Lung microvascular endothelial cell (primary cell): ENCODE data around the gene C16orf92. TPM values are rescaled to one million over a fixed set of nuclear protein-coding genes. Genes with fewer than 3 reads are reported as not detected.
A peak's percentile ranks its signal among the peaks of the same experiment; 100 is the strongest.

ENCODE experiments used
- DNase-seq, 2 donors: peaks; one replicate each; pipeline versions ENCODE4 v3.0.0 to v3.0.0-alpha.2; 2010; ENCODE audit warnings: low read depth in 2 of 2
- total RNA-seq: library from RNA; depleted of rRNA; stranded (reverse); fragments of >200 nt; gene quantifications from 2 replicates; pipeline ENCODE4 v1.2.1, GENCODE V29; 2014

C16orf92 gene
- total RNA-seq, 1 donor from 2014 or later: not detected

DNA sequence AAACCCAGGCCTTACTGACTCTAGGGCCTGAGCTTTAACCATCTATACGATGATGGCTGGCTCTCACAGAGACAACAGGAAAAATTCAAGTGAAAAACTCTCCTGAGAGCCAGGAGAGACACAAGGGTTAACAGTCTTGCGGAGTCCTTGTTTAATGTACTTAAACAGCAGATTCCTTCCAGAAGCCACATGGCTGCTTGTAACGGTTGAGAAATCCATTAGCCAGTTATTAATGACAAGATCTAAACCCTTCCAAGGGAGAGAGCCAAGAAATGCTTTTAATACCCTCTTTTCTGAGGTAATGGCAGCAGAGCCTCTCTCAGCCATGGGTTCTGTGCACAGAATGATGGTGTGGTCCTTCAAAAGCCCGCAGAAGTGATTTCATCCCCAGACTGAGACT is 37.3 kb downstream of the C16orf92 start:
- DNase-seq: no peak

DNA sequence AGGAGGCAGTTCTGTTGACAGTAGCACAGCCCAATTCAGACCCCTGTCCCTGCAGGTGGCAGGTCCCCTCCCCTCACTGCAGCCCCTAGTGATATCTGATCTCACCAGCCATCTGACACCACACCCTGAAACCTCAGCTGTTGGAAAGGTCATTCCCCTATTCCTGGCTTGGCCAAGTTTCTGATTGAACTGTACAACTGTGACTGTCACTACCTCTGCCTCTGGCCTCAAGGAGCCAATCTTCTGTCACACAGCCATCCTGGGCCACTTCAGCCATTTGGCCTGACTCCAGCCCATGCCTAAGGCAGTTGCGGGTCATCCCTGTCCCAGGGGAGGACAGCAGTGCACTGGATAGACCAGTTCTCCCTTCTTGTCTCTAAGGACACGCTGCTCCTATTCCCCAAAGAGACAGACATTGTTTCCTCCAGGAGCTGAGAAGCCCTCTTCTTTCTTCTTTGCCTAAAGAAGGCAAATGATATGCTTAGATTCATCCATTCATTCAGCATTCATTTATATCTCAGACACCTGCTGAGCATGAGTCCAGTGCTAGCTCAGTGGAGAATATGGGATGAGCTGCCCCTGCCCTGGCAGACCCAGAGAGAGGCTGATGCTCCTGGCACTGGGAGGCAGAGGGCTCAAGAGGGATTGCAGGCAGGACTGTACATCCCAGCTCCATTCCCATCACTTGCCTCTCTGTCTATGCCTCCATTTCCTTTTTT is 38.0 kb downstream of the C16orf92 start:
- DNase-seq: no peak

DNA sequence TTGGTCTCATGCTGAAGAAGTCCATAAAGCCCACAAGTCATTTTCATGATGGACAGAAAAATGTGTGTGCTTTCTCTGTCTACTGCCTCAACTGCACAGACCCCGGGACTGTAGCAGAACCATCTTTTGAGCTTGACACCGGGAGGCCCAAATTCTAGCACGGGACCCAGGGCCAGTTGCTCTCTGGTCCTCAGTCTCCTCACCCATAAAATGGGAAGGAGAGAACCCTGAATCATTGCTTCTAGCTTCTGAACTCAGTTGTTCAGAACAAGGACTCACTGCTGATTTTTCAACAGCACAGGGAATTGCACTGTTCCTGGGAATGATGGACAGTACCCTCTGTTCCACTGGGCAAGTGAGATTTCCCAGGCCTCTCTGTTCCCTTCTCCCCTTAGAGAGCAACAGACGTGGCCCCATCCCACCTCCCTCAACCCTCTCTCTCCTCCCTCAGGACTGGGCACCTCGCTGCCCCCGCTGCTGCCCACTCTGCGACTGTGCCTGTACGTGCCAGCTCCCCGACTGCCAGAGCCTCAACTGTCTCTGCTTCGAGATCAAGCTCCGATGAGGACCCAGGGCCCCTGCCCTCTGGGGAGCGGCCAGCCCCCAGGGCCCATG is 40.4 kb downstream of the C16orf92 start:
- DNase-seq: no peak

DNA sequence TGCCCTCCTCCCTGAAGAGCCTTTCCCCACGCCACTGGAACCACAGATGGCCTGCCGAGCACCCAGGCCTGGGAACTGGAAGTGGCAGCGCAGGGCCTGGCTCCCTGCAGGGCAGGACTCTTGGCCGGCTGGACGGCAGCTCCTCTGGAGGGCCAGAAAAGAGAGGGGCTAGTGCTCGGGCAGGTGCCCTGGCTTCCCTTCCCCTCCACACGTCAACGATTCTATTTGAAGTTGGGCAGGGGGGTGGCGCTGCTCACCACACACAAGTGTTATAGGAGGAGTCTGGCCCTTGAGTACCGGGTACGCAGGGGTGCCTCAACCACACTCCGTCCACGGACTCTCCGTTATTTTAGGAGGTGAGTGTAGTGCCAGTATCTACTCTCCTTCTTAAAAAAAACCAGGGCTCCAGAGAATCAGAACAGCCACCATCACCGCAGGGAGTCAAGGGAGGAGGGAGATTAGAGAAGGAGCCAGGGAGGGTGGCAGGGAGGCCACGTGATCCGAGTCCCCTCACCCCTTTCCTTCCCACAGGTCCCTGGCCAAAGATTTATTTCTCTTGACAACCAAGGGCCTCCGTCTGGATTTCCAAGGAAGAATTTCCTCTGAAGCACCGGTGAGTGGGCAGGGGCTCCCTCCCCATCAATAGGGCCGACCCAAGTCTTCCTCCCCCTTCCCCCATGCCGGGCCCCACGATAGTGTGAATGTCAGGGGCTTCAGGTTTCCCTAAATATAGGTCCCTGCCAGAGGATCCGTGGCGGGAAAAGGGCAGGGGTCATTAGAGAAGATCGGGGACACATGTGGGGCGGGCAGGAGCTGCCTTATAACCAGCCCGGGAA is 41.1 kb downstream of the C16orf92 start:
- DNase-seq: peak; percentile 52 to 55

DNA sequence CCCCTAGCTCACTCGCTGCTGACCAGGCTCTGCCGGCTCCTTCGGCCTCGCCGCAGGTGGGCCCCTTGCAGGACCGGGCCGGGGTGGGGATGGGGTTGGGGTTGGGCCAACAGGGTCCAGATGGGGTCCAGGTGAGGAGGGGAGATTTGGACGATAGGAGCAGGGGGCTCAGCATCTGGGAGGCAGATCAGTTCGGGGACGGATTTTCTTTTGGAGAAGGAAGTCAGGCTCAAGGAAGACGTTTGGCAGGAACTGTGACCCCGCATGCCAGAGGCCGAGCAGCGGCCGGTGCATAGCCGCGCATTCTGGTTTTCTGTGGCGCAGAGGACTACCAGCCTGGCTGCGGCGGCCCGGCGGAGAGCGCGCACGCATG is 41.7 kb downstream of the C16orf92 start:
- no peak for DNase-seq

DNA sequence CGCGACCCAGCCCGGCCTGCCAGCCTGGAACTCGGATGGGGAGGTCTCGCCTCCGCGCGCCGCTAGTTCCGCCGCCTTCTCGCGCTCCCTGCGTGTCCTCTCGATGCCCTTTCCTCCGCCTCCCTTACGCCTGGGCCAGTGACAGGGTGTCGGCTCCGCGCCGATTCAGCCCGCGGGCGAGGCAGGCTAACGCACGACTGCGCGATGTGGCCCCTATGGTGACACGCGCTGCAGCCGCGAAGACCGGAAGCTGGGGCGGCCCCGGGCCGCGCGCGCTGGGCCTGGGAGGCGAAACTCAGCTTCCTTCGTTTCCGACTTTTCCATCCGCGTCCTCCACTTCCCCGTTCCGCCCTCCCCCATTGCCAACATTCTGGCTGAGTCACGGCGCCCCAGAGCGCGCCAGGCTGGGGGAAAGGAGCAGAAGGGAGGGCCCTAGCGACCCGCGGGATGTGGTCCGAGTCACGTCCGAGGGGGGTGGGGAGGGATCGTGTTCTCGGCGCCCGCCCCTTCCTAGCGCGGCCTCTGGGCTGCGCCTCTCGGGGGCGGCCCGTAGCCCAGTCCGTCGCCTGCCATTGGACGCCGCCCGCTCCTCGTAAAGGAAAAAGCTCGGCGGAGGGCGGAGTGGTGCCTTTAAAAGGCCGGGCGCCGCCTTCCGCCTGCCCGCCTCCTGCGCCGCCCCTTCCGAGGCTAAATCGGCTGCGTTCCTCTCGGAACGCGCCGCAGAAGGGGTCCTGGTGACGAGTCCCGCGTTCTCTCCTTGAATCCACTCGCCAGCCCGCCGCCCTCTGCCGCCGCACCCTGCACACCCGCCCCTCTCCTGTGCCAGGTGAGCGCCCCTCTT is 42.3 kb downstream of the C16orf92 start, which contains the start of gene ALDOA:
ALDOA (plus strand) TSS at position 659 of the 841 bp plus-strand sequence. CDS start 1,138 bp downstream, outside the sequence.
- peak; percentile 99 for DNase-seq

GRCh38 chr16:30065943-30066760 is 43.2 kb downstream of the C16orf92 start:
- peak; percentile 65 to 72 for DNase-seq

- peak in 1 of 2 donors; percentile 29 for DNase-seq
These were observed 44.0 kb downstream of the C16orf92 start for GRCh38 chr16:30066761-30067583.

GRCh38 chr16:30067584-30067916 is 44.6 kb downstream of the C16orf92 start:
- no peak for DNase-seq

DNA sequence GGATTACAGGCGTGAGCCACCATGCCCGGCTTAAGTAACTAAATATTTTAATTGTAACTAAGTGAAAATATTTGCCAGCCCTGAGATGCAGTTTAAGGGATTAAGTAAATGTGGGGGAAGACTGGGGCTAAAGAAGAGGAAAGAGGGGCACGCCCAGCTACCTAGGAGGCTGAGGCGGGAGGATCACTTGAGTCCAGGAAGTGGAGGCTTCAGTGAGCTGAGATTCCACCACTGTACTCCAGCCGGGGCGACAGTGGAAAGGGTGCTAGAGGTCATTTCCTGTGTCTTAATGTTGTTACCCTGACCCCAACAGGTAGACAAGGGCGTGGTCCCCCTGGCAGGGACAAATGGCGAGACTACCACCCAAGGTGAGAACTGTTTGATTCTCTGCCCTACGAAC is 45.3 kb downstream of the C16orf92 start:
- DNase-seq: no peak

DNA sequence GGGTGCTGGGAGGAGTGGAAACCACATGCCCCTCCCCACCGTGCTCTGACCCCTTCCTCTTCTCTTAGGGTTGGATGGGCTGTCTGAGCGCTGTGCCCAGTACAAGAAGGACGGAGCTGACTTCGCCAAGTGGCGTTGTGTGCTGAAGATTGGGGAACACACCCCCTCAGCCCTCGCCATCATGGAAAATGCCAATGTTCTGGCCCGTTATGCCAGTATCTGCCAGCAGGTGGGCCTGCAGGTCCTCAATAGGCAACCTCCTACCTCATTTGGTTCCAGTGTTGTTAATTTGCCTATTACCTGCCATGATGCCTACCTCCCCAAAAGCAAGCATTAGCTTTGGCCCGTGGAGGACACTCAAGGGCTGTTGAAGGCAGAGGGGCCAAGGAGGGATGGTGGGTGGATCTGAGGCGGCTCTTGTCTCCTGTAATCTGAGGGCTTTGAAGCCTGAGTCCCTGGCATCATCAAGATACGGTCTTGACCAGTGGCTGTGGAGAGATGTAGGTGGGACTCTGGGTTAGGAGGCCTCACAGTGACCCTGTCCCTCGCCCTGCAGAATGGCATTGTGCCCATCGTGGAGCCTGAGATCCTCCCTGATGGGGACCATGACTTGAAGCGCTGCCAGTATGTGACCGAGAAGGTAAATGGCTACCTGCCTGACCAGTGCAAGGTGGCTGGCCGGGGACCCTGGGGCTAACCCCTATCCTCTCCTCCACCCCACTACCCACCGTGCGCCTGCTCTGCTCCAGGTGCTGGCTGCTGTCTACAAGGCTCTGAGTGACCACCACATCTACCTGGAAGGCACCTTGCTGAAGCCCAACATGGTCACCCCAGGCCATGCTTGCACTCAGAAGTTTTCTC is 46.0 kb downstream of the C16orf92 start:
- DNase-seq: peak; percentile 43 to 66

DNA sequence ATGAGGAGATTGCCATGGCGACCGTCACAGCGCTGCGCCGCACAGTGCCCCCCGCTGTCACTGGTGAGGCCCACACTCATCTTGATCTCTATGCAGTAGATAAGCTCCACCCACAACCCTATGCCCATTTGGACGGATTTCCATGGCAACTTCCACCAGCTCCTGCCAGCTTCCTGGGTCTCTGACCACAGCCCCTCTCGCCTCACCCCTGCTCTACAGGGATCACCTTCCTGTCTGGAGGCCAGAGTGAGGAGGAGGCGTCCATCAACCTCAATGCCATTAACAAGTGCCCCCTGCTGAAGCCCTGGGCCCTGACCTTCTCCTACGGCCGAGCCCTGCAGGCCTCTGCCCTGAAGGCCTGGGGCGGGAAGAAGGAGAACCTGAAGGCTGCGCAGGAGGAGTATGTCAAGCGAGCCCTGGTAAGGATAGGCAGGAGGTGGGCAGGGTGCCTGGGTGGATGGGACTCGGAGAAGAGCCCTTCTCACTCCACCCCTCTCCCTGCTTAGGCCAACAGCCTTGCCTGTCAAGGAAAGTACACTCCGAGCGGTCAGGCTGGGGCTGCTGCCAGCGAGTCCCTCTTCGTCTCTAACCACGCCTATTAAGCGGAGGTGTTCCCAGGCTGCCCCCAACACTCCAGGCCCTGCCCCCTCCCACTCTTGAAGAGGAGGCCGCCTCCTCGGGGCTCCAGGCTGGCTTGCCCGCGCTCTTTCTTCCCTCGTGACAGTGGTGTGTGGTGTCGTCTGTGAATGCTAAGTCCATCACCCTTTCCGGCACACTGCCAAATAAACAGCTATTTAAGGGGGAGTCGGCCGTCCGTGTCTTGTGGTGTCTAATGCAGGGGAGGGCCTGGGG is 46.8 kb downstream of the C16orf92 start:
- no peak for DNase-seq

GRCh38 chr16:30070490-30070889 is 47.5 kb downstream of the C16orf92 start:
- no peak for DNase-seq

Other genes starting within 250 kb of the C16orf92 start
- not detected in 2 replicates for gene ZG16, start 244.9 kb upstream of the C16orf92 start, total RNA-seq
- 13.5 and 30.5 TPM in 2 replicates for gene KIF22, start 232.4 kb upstream of the C16orf92 start, total RNA-seq
- gene MAZ, start 216.7 kb upstream of the C16orf92 start, total RNA-seq: 109 and 125 TPM in 2 replicates
- under 0.01 and 0.22 TPM in 2 replicates for gene PRRT2, start 211.0 kb upstream of the C16orf92 start, total RNA-seq
- gene PAGR1, start 207.0 kb upstream of the C16orf92 start, total RNA-seq: 11.1 and 16.3 TPM in 2 replicates
- 122 and 182 TPM in 2 replicates for gene MVP, start 202.7 kb upstream of the C16orf92 start, total RNA-seq
- gene CDIPT, start 160.0 kb upstream of the C16orf92 start, total RNA-seq: 50.1 and 86.3 TPM in 2 replicates
- 0.44 and 0.99 TPM in 2 replicates for gene SEZ6L2, start 123.6 kb upstream of the C16orf92 start, total RNA-seq
- 0.20 and 0.22 TPM in 2 replicates for gene ASPHD1, start 122.7 kb upstream of the C16orf92 start, total RNA-seq
- gene KCTD13, start 97.0 kb upstream of the C16orf92 start, total RNA-seq: 1.7 and 3.6 TPM in 2 replicates
- gene TMEM219, start 61.1 kb upstream of the C16orf92 start, total RNA-seq: 61.2 and 72.2 TPM in 2 replicates
- gene TAOK2, start 49.3 kb upstream of the C16orf92 start, total RNA-seq: 61.2 and 86.1 TPM in 2 replicates
- 3.6 and 4.1 TPM in 2 replicates for gene HIRIP3, start 27.6 kb upstream of the C16orf92 start, total RNA-seq
- 14.4 and 15.7 TPM in 2 replicates for gene INO80E, start 27.0 kb upstream of the C16orf92 start, total RNA-seq
- under 0.01 and 0.20 TPM in 2 replicates for gene DOC2A, start 12.2 kb upstream of the C16orf92 start, total RNA-seq
- not detected in 2 replicates for gene TLCD3B, start 8.1 kb downstream of the C16orf92 start, total RNA-seq
- 319 and 337 TPM in 2 replicates for gene ALDOA, start 42.6 kb downstream of the C16orf92 start, total RNA-seq
- 174 and 199 TPM in 2 replicates for gene PPP4C, start 52.8 kb downstream of the C16orf92 start, total RNA-seq
- under 0.01 TPM in 2 replicates for gene TBX6, start 68.7 kb downstream of the C16orf92 start, total RNA-seq
- gene YPEL3, start 73.0 kb downstream of the C16orf92 start, total RNA-seq: 14.4 and 29.4 TPM in 2 replicates
- gene GDPD3, start 90.3 kb downstream of the C16orf92 start, total RNA-seq: 0.22 and 1.4 TPM in 2 replicates
- 30.1 and 49.0 TPM in 2 replicates for gene MAPK3, start 100.0 kb downstream of the C16orf92 start, total RNA-seq
- 0.79 and 1.5 TPM in 2 replicates for gene CORO1A, start 160.4 kb downstream of the C16orf92 start, total RNA-seq
- 20.4 and 25.3 TPM in 2 replicates for gene BOLA2B, start 170.5 kb downstream of the C16orf92 start, total RNA-seq
- 35.9 and 44.2 TPM in 2 replicates for gene SLX1A, start 170.7 kb downstream of the C16orf92 start, total RNA-seq
- gene SULT1A3, start 176.1 kb downstream of the C16orf92 start, total RNA-seq: 1.1 and 2.2 TPM in 2 replicates
- gene NPIPB13, start 225.3 kb downstream of the C16orf92 start, total RNA-seq: 0.22 and 0.60 TPM in 2 replicates